GM21360 (cell line): ENCODE measurements around the gene PRPS1.
"Not testable (repeated sequence)": the region's sequence is repeated elsewhere in the genome, so short reads cannot be mapped to it uniquely, and the experiment has no call there.

ENCODE experiments used
- ATAC-seq: cut with Tn5 transposase; IDR thresholded peaks from one replicate; pipeline ENCODE4 v1.9.1; 2021; ENCODE audit warnings: mild to moderate bottlenecking, moderate library complexity; ENCODE audit not compliant: unreplicated experiment

Gene PRPS1

DNA sequence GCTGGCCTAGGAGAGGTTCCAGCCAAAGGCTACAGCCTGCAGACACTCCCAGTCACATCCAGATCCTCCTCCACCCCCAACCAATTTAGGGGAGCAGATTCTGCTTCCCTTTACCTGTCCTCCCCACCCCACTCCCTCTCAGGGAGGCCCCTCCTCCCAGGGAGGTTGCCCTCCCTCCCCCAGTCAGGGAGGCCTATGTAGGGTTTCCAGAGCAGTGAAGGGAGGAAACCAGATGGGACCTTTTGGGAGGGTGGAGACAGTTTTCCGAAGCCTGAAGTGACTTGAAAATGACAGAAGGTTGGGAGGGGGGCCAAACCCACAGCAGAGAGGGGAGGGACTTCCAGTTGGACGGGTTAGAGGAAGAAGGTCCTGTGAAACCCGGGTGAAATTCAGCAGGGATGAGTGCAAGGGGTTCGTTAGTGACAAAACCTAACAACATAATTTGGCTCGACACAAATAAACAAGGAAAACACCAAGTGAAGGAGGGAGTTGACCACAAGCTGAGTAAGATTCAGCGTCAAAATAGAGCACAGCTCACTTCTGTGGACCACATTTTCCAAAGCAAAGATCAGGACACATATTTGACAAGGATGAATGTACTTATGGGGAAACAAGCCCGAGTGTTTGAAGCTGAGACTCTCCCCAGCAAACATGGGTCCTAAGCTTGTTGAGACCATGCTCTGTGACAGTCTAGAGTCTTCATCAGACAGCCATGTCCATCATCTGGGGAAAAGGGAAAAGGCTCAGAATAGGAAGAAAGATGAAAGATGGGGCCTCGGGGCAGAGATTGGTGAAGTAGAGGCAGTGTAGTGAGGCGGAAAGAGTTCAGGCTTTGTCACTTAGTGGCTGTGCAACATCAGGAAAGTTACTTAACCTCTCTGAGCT, 46.4 kb downstream of the PRPS1 start:
- peak; percentile 15 for ATAC-seq

DNA sequence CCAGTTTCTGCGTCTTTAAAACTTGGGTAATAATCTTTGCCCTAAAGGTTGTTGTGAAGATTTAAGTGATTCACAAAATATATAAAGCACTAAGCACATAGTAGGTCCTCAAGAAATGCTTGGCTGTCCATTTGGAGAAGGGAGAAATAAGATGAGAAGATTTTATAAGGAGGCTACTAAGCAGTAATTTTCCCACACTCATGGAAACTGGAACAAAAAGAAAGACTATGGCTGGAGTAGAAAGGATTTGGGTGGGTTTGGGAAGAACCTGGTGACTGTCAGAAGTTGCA, 47.0 kb downstream of the PRPS1 start:
- no peak for ATAC-seq

GRCh38 chrX:107675823-107676555, 47.7 kb downstream of the PRPS1 start:
- no peak for ATAC-seq

DNA sequence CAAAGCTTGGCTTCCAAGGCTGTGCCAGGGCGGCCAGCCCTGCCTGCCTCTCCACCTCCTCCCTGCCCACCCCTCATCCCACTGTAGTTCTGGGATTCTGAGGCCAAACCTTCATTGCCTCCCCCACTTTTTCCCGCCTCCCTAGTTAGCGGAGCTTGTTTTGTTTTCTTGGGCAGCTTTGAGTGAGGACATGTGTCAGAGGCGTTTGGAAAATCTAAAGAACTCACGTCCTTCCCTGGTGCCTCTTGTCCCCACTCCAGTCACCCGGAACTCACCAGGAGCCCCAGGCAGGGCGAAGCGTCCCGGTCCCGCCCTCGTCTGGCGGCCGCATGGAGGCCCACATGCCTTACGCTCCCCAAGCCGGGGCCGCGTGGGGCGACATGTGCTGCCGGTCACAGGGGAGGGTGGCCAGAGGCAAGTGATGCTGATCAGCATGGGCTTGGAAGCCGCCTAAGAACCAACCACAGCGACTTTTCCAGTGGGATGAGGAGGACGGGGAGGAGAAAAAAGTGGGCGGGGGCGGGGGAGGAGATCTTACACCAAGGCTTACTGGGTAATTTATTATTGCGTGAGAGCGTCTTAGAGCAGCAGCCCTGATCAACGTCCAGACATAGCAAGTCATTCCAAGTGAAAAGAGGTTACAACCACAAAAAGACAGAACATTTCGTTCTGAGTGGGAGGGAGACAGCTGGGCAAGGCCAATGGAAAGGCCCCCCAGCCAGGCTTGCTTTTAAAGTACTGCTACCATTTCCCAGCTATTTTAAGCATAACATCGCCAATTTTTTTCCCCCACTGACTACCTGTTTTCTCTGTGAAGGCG, 48.5 kb downstream of the PRPS1 start:
- ATAC-seq: no peak

DNA sequence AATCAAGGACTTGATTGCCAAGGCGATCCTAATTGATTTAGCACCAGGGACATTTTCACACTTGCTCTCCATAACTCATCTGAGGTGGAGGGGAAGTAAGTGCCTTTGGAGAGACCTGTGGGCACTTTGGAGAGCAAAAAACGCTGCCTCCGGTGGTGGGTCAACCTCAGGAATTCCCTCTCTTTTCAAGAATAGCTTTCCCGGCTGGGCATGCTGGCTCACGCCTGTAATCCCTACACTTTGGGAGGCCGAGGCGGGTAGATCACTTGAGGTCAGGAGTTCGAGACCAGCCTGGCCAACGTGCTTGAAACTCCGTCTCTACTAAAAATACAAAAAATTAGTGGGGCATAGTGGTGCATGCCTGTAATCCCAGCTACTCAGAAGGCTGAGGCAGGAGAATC, 49.2 kb downstream of the PRPS1 start:
- ATAC-seq: no peak

- ATAC-seq: no peak
These were observed 49.6 kb downstream of the PRPS1 start for GRCh38 chrX:107677909-107678308.

GRCh38 chrX:107678957-107679740, 50.8 kb downstream of the PRPS1 start:
- no peak for ATAC-seq

- ATAC-seq: no peak
These were observed 53.9 kb downstream of the PRPS1 start for GRCh38 chrX:107682256-107682655.

DNA sequence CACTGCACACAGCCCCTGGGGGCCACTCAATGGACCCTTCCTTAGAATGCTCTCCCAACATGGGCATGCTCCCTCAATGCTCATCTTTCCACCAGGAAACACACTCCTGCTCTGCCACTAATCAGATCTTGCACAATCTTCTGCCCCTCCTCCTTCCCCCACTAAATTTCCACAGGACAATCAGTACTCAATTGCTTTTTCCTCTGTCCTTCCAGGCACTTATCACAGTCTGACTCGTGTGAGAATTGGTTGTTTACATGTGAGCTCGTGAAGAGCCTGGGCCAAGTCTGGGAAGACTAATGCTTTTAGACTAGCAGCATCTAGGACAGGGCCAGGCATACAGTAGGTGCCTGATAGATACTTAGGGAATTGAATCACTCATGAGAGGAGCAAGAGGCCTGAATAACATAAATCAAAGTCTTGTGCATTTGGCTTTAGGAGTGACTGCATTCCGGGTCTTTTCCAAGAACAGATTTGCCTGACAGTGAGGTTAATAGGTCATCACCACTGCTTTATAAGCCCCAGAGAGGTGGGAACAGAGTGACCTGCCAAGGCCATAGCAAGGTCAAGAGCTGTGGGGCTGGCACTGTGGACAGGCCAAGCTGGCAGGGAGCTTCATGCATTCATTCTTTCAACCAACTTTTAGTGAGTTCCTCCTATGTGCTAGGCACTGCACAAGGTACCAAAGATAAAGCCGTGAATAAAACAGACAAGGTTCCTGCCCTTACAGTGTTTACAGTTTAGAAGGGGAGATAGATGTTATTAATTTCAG, 55.0 kb downstream of the PRPS1 start:
- ATAC-seq: no peak

- ATAC-seq: no peak
These were observed 55.6 kb downstream of the PRPS1 start for GRCh38 chrX:107683931-107684330.

DNA sequence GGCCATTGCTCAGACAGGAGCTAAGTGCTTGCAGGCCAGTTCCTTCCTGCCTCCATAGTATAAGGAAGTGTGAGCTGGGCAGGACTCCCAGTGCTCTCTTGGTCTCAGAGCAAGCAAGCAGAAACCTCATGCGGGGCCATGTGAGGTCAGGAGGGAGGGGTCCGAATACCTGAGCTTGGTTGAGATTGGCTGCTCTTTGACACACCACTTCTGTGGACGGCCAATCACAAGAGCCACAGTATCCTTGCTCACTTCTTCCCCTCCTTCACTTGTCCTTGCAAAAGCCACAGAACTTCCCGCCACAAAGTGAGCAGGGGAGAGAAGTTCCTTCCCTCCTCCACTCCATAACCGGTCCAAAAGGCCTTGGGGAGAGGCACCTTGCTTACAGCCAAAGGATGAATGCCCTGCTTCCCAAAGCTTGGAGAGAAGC, 56.7 kb downstream of the PRPS1 start:
- peak; percentile 75 for ATAC-seq

- ATAC-seq: not testable (repeated sequence)
These were observed 57.3 kb downstream of the PRPS1 start for GRCh38 chrX:107685586-107685985.

GRCh38 chrX:107686026-107686425, 57.7 kb downstream of the PRPS1 start:
- ATAC-seq: no peak

DNA sequence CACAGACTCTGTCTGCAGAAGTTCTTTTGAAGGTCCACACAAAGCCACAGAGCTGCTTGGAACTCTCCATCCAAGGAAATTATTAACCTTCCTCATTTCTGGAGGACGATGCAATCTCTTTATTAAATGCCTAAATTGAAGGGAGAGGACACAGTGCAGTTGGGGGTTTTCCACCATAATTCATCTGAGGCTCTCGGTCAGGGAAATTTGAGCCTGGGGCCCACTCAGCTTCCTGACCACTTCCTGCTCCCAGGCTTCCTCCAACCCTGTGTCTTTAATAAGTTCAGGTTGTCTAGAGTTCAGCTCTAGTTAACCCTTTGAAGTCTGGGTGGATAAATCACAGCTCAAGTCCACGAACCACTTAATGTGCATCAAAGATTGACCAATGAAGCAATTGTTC, 58.5 kb downstream of the PRPS1 start:
- no peak for ATAC-seq

DNA sequence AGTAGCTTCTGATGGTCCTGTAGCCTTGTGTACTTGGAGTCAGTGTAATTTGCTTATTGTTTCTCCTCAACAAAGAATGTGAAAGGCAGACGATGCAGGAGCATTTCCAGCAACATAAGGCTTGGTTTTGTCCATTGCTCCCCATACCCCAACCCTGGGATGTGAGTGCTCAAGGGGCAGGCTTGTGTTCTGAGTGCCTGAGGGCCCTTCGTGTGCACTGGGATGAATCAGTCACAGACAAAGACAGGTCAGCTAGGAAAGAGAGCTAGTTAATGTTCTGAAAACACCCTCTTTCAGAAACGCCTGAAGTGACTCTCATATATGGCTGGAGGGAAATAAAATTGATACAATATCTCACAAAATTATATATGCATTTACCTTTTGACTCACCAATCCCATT, 59.1 kb downstream of the PRPS1 start:
- ATAC-seq: no peak

GRCh38 chrX:107691024-107691448, 62.7 kb downstream of the PRPS1 start:
- ATAC-seq: no peak

GRCh38 chrX:107699616-107700015, 71.3 kb downstream of the PRPS1 start:
- ATAC-seq: no peak

- no peak for ATAC-seq
These were observed 72.0 kb downstream of the PRPS1 start for GRCh38 chrX:107700317-107700774.
